Fibroblast of the aortic adventitia (primary cell): ENCODE measurements around the gene FGF14. TPM values are rescaled to one million over a fixed set of nuclear protein-coding genes. Genes with fewer than 3 reads are reported as not detected.

ENCODE experiments used
- DNase-seq: peaks from one replicate; pipeline ENCODE4 v3.0.0-alpha.2; 2010; ENCODE audit warnings: low read depth
- H3K4me3 ChIP-seq: 2 replicates; pipeline ENCODE4 v1.5.1; 2011; ENCODE audit warnings: low read depth, mild to moderate bottlenecking, control low read depth, low read length, moderate library complexity
- total RNA-seq: library from RNA; depleted of rRNA; stranded (reverse); fragments of >200 nt; gene quantifications from 2 replicates; pipeline ENCODE4 v1.2.3, GENCODE V29; 2012; ENCODE audit warnings: low replicate concordance
- TF ChIP-seq, protein P1 (sequence below): IDR thresholded peaks from 2 replicates; pipeline ENCODE4 v1.5.1; 2011; ENCODE audit warnings: mild to moderate bottlenecking, low read length, control low read depth, inconsistent platforms; ENCODE audit not compliant: insufficient read depth

The FGF14 gene
- total RNA-seq, 1 donor, result 1.4 TPM

DNA sequence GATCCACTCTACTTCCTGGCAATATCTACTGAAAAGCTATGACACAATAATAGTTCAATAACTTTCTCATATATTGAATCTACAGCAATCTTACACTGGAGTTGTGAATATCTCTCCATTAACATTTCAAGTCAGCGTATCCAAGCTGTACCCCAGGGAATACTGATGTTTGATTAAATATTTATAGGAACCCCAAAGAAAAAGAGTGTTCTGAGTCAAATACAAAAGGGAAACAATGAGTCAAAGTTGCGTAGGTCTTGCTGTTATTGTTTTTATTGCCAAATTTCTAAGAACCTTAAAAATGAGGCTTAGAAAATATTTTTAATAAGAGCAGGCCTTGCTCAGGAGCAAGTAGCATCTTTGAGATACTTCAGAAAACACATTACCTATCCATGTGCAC, 415.5 kb downstream of the FGF14 start:
- no peak for DNase-seq
- no peak overlapping the region for H3K4me3 ChIP-seq
- TF ChIP-seq, protein P1, sequence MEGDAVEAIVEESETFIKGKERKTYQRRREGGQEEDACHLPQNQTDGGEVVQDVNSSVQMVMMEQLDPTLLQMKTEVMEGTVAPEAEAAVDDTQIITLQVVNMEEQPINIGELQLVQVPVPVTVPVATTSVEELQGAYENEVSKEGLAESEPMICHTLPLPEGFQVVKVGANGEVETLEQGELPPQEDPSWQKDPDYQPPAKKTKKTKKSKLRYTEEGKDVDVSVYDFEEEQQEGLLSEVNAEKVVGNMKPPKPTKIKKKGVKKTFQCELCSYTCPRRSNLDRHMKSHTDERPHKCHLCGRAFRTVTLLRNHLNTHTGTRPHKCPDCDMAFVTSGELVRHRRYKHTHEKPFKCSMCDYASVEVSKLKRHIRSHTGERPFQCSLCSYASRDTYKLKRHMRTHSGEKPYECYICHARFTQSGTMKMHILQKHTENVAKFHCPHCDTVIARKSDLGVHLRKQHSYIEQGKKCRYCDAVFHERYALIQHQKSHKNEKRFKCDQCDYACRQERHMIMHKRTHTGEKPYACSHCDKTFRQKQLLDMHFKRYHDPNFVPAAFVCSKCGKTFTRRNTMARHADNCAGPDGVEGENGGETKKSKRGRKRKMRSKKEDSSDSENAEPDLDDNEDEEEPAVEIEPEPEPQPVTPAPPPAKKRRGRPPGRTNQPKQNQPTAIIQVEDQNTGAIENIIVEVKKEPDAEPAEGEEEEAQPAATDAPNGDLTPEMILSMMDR, result no peak

DNA sequence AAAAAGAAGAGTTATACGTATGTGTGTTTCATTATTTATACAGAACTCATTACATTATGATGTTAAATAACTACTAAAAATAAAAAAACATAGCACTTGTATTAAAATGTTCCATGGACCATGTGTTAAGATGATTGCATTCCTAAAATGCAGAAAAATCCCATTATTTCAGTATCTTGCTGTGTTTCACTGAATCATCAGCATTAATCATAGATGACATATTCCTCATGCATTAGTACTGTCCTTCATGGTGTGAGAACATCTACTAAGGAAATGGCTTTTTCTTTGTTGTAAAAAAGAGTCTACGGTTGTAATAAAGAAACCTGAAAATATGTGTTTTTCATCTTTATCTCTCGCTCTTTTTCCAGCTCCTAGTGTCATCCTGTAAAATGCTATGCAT, 416.5 kb downstream of the FGF14 start:
- H3K4me3 ChIP-seq, result no peak overlapping the region
- no peak for DNase-seq
- TF ChIP-seq, protein P1, result no peak

DNA sequence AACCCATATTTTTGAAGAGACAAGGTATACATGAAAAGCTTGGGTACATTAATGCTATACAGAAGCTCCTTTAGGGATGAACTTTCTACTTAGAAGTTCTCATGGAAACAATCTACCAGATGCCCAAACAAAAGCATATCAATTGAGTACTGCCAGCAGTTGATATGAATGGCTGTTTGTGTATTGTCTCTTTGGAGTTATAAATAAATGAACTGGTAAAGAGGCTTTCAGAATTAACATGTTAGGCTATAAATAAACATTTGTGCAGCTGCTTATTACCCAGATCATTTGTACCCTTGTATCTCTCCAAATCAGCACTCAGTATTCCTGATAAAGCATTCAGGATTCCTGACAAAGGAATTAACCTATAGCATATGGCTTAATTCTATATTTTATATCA, 418.9 kb downstream of the FGF14 start:
- DNase-seq, result no peak
- TF ChIP-seq, protein P1, result no peak

DNA sequence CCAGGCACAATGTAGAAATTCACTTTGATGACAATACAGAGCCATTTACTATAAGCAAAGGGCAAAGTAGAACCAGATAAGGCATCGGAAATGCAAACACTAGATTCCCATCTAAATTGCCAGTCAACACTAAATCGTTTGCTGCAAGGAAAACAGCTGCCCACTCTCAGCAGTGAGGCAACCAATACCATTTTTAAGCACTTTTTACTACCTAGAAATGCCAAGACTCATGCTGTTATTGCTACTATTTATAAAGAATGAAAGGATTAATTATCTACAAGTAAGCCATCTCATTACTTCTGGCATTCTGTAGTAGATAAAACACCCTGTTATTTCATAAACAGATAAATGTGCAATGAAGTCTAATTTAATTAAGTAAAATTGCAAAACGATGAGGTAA, 422.0 kb downstream of the FGF14 start:
- no peak for DNase-seq
- TF ChIP-seq, protein P1, result no peak
- no peak overlapping the region for H3K4me3 ChIP-seq

More for the DNA sequence above, 418.9 kb downstream of the FGF14 start:
- no peak overlapping the region for H3K4me3 ChIP-seq

DNA sequence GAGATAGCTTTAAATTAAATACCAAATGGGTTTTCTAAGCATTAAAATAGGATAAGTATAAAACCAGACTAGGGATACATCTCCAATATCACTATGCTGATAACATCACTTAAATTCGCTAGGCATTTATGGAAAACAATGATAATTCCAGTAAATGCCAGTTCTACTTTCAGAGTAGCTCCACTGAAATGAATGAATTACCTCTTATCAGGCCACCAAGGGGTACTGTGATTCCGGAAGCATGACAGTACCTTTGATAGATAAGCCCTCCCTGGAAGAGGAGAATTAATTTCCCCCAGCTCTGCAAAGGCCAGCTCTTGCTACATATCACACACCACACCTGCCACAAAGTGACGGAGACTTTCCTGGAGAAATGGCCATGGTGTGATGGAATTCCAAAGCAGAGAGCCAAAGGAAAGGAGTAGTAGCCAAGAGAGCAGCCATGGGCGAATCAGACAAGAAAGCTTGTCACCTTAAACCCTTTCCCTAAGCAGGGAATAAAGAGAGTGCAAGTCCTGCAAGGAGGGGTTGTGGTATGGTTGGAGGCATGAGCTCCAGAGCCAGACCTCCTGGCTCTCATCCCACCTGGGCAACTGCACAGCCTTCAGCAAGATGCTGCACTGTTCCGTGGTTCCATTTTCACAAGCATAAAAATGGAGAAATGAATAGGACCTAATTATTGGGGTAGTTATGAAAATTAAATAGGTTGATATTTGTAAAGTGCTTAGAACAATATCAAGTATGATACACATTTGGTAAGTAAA, 423.1 kb downstream of the FGF14 start:
- no peak for DNase-seq
- TF ChIP-seq, protein P1, result no peak

DNA sequence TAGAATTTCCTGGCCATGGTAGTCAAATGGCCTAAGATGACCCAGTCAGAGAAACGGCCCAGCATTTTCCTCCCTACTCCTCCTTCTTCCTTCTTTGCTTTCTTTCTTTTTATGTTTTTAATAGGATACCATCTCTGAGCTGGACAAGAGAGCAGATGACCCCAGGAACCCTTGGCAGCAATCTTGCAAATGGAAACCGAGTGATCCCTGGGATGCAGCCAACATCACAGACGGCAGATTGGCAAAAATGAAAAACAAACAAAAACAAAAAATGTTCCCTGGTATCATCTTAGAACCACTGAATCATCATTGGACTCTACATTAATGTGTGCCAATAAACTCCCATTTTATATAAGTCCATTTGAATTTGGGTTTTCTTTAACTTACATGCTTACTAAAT, 424.4 kb downstream of the FGF14 start:
- no peak overlapping the region for H3K4me3 ChIP-seq
- DNase-seq, result no peak
- TF ChIP-seq, protein P1, result no peak

More for the DNA sequence above, 423.1 kb downstream of the FGF14 start:
- H3K4me3 ChIP-seq, result no peak overlapping the region

DNA sequence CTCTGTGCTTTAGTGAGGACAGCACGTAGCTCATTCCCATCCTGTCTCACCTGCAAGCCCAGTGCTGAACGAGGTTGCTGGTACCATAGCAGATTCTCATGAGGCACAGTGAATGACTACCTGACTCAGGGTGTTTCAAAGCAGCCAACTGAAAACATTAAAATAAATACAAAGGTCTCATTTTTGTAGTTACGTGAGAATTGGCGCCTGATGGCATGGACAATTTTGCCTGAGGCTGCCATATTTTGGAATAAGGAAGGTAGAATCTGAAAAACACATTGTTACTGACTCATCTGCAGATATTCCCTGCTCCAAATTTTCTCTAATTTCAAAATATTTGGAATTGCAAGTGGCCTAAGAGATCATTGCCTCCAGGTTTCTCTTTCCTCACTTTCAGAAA, 429.7 kb downstream of the FGF14 start:
- no peak for DNase-seq
- no peak overlapping the region for H3K4me3 ChIP-seq
- TF ChIP-seq, protein P1, result no peak
